ENCODE measurements around the gene SLC9A8. TPM values are rescaled to one million over a fixed set of nuclear protein-coding genes. Genes with fewer than 3 reads are reported as not detected.
A peak's percentile ranks its signal among the peaks of the same experiment; 100 is the strongest.

SLC9A8 gene
- total and polyA plus RNA-seq, 2 donors (not counting 1 experiment from before 2014, with no cell fraction given) = 17.8 to 29.7 TPM

- peaks cover 17% of the 10 kb centered on the region for H4K20me1 ChIP-seq (ENCODE audit: control insufficient read depth, insufficient read depth, low read length, poor library complexity, severe bottlenecking)
- H3K4me1 ChIP-seq (ENCODE audit: control insufficient read depth in 2 of 2, insufficient read depth in 2 of 2, low read length in 2 of 2) = peaks cover 12 to 26% of the 10 kb centered on the region in 2 donors
- ChIA-PET CTCF (interaction anchor here (0.6 to 1.1 kb wide), 7 partner anchors 12 to 1124 kb away, joined by 3 to 5 read pairs (median 3); partner anchors contain the start of gene RNF114), POLR2A (interaction anchor here (0.6 to 2.1 kb wide), 5 partner anchors 19 to 597 kb away, joined by 3 to 19 read pairs (median 4); partner anchors contain the start of gene RNF114)
- intact Hi-C loops (cut with micrococcal nuclease) = loop anchor here (5.0 to 10.0 kb wide), 2 partner anchors 202 to 994 kb away; partner anchors contain the start of genes ARFGEF2 and B4GALT5
- DNase-seq = peak; percentile 48
- H3K9me3 Mint-ChIP-seq (ENCODE audit: insufficient read depth) = no peaks in the 10 kb centered on the region
- peak overlapping the region; percentile 99 for H3K4me3 Mint-ChIP-seq
- H2AFZ ChIP-seq (ENCODE audit: insufficient read depth, low read depth, low read length, poor library complexity, severe bottlenecking) = peak overlapping the region; percentile 92
- no peaks in the 10 kb centered on the region for H3K27me3 ChIP-seq (replicated peaks in 1 of 4; ENCODE audit: control extremely low read depth in 1 of 4, control insufficient read depth in 3 of 4, insufficient read depth in 4 of 4, low read length in 3 of 4)
- H3K27ac Mint-ChIP-seq = peak overlapping the region; percentile 100
- no peaks in the 10 kb centered on the region for H3K27me3 Mint-ChIP-seq
- 44% methylated on average over 7 of the region's 19 CpGs for WGBS (ENCODE audit: insufficient coverage)
- H3K4me2 ChIP-seq (replicated peaks; ENCODE audit: low read depth, low read length, poor library complexity, severe bottlenecking) = peak overlapping the region; percentile 86
- ATAC-seq (ENCODE audit: low read depth) = no peak
- no peaks in the 10 kb centered on the region for H3K9me3 ChIP-seq (ENCODE audit: control extremely low read depth in 1 of 3, control insufficient read depth in 2 of 3, insufficient read depth in 1 of 3, low read length in 2 of 3)
- peak overlapping the region; percentile 97 to 99 for H3K27ac ChIP-seq (ENCODE audit: low read length in 2 of 2)
- no peaks in the 10 kb centered on the region for H3K36me3 ChIP-seq (replicated peaks in 1 of 2; ENCODE audit: control extremely low read depth in 1 of 2, control insufficient read depth in 1 of 2, extremely low read depth in 1 of 2, insufficient read depth in 2 of 2, low read length in 1 of 2)
- peaks cover 31% of the 10 kb centered on the region for H3K4me1 Mint-ChIP-seq
- H3K4me3 ChIP-seq (ENCODE audit: control extremely low read depth in 1 of 5, extremely low read depth in 1 of 5, insufficient read depth in 1 of 5, low read depth in 2 of 5, low read length in 4 of 5) = peak overlapping the region; percentile 79 to 96 (median 93)
- no peak for TF ChIP-seq CTCF (IDR thresholded peaks at IDR 0.05)
- TF ChIP-seq EZH2 (IDR thresholded peaks at IDR 0.05; ENCODE audit: borderline replicate concordance, insufficient read depth, low read depth, low read length, poor library complexity, severe bottlenecking) = no peak
- peak overlapping the region; percentile 87 for H3K9ac ChIP-seq (ENCODE audit: low read length)
- peaks cover 47% of the 10 kb centered on the region for H3K79me2 ChIP-seq (ENCODE audit: control insufficient read depth, insufficient read depth, low read length)
Measured at GRCh38 chr20:49916146-49917002, 103.7 kb downstream of the SLC9A8 start.

GRCh38 chr20:49918446-49918845 is 105.8 kb downstream of the SLC9A8 start:
- TF ChIP-seq EZH2 (IDR thresholded peaks at IDR 0.05; ENCODE audit: borderline replicate concordance, insufficient read depth, low read depth, low read length, poor library complexity, severe bottlenecking) = no peak
- TF ChIP-seq CTCF (IDR thresholded peaks at IDR 0.05) = no peak
- Histone ChIP-seq H3K27me3 (replicated peaks in 1 of 4; ENCODE audit: control extremely low read depth in 1 of 4, control insufficient read depth in 3 of 4, insufficient read depth in 4 of 4, low read length in 3 of 4) (peaks cover 0 to 3% (median 0%) of the 10 kb centered on the region in 4 experiments), H3K4me3 (ENCODE audit: control extremely low read depth in 1 of 5, extremely low read depth in 1 of 5, insufficient read depth in 1 of 5, low read depth in 2 of 5, low read length in 4 of 5) (no peak overlapping the region), H4K20me1 (ENCODE audit: control insufficient read depth, insufficient read depth, low read length, poor library complexity, severe bottlenecking) (peaks cover 11% of the 10 kb centered on the region), H3K4me1 (ENCODE audit: control insufficient read depth in 2 of 2, insufficient read depth in 2 of 2, low read length in 2 of 2) (peaks cover 12 to 24% of the 10 kb centered on the region in 2 donors), H3K9me3 (ENCODE audit: control extremely low read depth in 1 of 3, control insufficient read depth in 2 of 3, insufficient read depth in 1 of 3, low read length in 2 of 3) (no peaks in the 10 kb centered on the region), H3K79me2 (ENCODE audit: control insufficient read depth, insufficient read depth, low read length) (peaks cover 32% of the 10 kb centered on the region), H3K9ac (ENCODE audit: low read length) (no peak overlapping the region), H3K27ac (ENCODE audit: low read length in 2 of 2) (no peak overlapping the region), H3K4me2 (replicated peaks; ENCODE audit: low read depth, low read length, poor library complexity, severe bottlenecking) (no peak overlapping the region), H3K36me3 (replicated peaks in 1 of 2; ENCODE audit: control extremely low read depth in 1 of 2, control insufficient read depth in 1 of 2, extremely low read depth in 1 of 2, insufficient read depth in 2 of 2, low read length in 1 of 2) (no peaks in the 10 kb centered on the region), H2AFZ (ENCODE audit: insufficient read depth, low read depth, low read length, poor library complexity, severe bottlenecking) (no peak overlapping the region)
- ChIA-PET CTCF (no interaction called here), POLR2A (no interaction called here)
- Mint-ChIP-seq H3K27ac (no peak overlapping the region), H3K4me1 (peaks cover 26% of the 10 kb centered on the region), H3K4me3 (no peak overlapping the region), H3K9me3 (ENCODE audit: insufficient read depth) (no peaks in the 10 kb centered on the region), H3K27me3 (no peaks in the 10 kb centered on the region)
- no peak for ATAC-seq (ENCODE audit: low read depth)
- WGBS (ENCODE audit: insufficient coverage) = no CpG with 5 or more reads among the region's 3 CpGs
- intact Hi-C loops (cut with micrococcal nuclease) = loop anchor here (5.0 to 10.0 kb wide), 2 partner anchors 204 to 996 kb away; partner anchors contain the start of genes ARFGEF2 and B4GALT5
- DNase-seq = no peak

All from B cell (primary cell).